HG03103 (cell line): ENCODE results near the gene PRKAB2.
"Not testable (repeated sequence)": the region's sequence is repeated elsewhere in the genome, so short reads cannot be mapped to it uniquely, and the experiment has no call there.

Source experiments
- ATAC-seq: cut with Tn5 transposase; IDR thresholded peaks from one replicate; pipeline ENCODE4 v1.9.1; 2021; ENCODE audit warnings: low read depth; ENCODE audit not compliant: unreplicated experiment

The PRKAB2 gene

DNA sequence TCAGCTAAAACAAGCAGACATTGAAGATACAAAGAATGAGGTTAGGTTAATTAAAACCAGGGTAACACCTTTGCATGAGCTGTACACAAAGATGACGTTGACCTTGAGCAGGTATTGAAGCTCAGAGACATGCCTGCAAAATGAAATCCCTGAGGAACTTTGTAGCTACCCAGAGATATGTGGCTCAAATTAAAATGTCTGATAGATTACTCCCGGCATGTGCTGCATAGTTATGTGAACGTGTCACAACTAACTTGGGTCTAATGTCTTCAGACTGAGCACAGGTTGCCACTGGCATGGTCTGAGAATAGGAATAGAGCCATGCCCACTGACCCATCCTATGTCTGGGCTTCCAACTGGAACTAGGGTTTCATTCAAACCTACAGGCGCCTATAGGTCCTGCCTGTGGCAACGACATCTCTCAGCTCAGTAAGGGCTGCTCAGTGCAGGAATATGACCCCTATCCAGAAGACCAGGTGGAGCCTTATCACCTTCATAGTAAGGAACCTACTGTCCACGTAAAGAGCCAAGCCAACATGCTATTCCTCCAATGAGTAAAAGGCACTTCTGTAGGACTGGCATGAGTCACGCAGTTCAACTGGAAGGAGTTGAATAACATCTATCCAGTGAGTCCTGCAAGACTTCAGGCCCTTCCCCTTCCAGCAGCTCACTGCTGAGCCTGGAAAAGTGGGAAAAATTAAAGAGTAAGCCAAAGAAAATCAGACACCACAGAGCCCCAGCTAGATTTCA lies 60.7 kb downstream of the PRKAB2 start:
- no peak for ATAC-seq

DNA sequence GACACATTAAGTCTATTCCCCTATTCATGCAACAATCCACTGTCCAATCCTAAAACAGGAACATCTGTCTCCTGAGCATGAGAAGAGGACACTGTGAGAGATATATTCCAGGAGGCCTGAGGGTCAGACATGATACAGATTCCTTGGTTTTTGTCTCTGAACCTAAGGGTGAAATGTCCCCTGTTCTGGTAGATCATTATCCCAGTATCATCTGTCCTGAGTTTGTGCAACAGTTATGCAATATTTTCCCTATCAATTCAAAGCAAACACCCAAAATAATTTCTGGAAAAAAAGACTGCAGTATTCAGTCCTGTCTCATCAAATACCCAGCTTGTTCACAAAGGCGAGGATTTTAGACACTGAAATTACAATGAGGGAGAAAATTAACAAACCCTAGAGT lies 61.4 kb downstream of the PRKAB2 start:
- no peak for ATAC-seq

DNA sequence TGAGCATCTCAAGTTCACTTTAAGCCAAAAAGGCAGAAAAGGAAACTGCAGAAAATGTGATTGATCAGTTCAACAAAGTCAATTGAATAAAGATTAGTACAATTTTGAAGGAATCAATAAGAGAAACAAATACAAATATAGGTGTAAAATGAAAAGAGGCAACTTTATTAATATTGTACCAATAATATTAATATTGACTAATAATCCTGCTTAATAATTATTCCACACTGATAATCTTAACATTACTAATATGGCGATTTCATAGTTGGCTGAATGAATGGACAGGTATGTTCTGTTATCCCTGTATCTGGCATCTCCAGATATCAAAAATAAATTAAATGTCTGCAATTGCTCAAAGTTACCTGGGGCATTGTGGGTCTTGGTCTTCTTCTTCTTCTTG lies 61.8 kb downstream of the PRKAB2 start:
- no peak for ATAC-seq

DNA sequence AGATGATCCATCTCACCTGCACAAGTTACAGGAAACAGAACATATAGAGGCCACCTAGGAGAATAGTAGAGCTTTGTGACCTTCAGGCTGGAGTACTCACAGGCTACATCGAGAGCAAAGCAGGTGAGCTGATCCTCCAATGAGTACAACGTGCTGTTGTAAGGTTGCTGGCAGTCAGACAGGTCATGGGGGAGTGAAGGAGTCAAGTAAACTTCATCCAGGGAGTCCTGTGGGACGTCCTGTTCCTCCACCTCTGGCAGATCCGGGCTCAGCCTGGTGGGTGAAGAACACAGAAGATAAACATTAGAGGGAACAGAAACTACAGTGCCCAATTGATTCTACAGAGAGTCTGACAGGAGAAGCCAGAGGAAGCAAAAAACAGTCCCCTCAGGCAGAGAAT lies 62.5 kb downstream of the PRKAB2 start:
- no peak for ATAC-seq

DNA sequence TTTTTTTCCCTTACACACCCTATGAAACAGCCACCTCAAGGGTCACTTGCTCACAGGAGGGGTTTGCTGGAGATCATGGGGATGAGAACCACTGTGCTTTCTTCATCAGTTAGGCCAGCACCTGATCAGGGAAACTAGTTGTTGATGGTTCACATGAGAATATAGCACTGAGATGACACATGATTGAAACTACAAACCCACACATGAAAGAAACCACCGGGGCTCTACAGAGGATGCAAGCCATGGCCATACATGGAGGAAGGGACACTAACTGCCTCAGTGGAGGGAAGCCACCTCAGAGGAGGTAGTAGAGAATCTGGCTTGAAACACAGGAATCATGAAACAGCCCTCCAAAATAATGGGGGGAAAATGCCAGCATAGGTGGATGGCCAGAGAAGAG lies 63.2 kb downstream of the PRKAB2 start:
- ATAC-seq, result no peak

DNA sequence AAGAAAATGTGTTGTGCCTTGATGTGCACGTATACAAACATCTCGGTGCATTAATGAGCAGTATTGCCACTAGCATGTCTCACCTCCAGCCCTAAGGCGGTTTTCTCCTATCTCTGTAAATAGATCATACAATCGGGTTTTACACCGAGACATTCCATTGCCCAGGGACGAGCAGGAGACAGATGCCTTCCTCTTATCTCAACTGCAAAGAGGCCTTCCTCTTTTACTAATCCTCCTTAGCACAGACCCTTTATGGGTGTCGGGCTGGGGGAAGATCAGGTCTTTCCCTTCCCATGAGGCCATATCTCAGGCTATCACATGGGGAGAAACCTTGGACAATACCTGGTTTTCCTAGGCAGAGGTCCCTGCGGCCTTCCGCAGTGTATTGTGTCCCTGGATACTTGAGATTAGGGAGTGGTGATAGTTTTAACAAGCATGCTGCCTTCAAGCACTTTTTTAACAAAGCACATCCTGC lies 65.8 kb downstream of the PRKAB2 start:
- not testable (repeated sequence) for ATAC-seq

DNA sequence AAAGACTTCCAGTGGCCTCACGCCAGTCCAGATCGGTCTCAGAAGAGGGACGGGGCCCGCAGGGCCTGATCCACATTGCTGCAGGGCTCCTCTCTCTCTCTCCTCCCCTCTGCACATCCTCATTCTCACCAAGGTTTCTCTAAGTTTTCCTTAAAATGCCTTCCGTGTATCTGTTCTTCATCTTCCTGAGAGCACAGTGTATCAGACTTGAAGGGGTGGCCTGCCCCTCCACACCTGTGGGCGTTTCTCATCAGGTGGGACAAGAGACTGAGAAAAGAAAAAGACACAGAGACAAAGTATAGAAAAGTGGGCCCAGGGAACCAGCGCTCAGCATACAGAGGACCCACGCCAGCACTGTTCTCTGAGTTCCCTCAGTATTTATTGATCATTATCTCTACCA lies 66.4 kb downstream of the PRKAB2 start:
- no peak for ATAC-seq
